ENCODE data around the gene SEC14L5.

The SEC14L5 gene

GRCh38 chr16:5065813-5066212 is 107.7 kb downstream of the SEC14L5 start, which contains the start of gene C16orf89:
TSS of gene C16orf89 (minus strand) at chr16:5065956. CDS start at chr16:5065908, 48 bp downstream.
- no peak for DNase-seq (ENCODE audit: low read depth)
- no peak for TF ChIP-seq CTCF (IDR thresholded peaks at IDR 0.05; ENCODE audit: insufficient read depth, low read depth, low read length, missing control alignments)
- H3K4me3 ChIP-seq (ENCODE audit: low read length), result no peak within 1 kb of the TSS

- no peak overlapping the region for H3K4me3 ChIP-seq (ENCODE audit: low read length)
- DNase-seq (ENCODE audit: low read depth), result no peak
- no peak for TF ChIP-seq CTCF (IDR thresholded peaks at IDR 0.05; ENCODE audit: insufficient read depth, low read depth, low read length, missing control alignments)
Measured at GRCh38 chr16:5066511-5066910, 108.4 kb downstream of the SEC14L5 start.
